Activated gamma-delta T cell treated with Interleukin-2 at 50 U/mL for 16 hours (primary cell): Measurements from ENCODE around the gene C1QTNF5.
"Not testable (repeated sequence)": the region's sequence is repeated elsewhere in the genome, so short reads cannot be mapped to it uniquely, and the experiment has no call there.

ENCODE experiments used
- DNase-seq: peaks from one replicate; pipeline ENCODE4 v3.0.0-alpha.2; 2020

The C1QTNF5 gene

GRCh38 chr11:119340335-119341221, at the start of gene C1QTNF5:
Gene C1QTNF5, minus strand, starts transcription at chr11:119340883. Its CDS starts 486 bp downstream, at chr11:119340397.
- no peak for DNase-seq

GRCh38 chr11:119389611-119390254, 49.0 kb upstream of the C1QTNF5 start:
- DNase-seq: no peak

- no peak for DNase-seq
Measured at GRCh38 chr11:119388103-119388502, 47.4 kb upstream of the C1QTNF5 start.

- DNase-seq: no peak
Measured at GRCh38 chr11:119384332-119384731, 43.6 kb upstream of the C1QTNF5 start.

- DNase-seq: not testable (repeated sequence)
Measured at GRCh38 chr11:119382513-119382912, 41.8 kb upstream of the C1QTNF5 start.

- no peak for DNase-seq
Measured at GRCh38 chr11:119382101-119382500, 41.4 kb upstream of the C1QTNF5 start.

- DNase-seq: peak; percentile 93
Measured at GRCh38 chr11:119381181-119381988, 40.7 kb upstream of the C1QTNF5 start, which contains the start of gene USP2. Gene USP2, minus strand, starts transcription at chr11:119381690. Its CDS starts 8,210 bp downstream, at chr11:119373480.

GRCh38 chr11:119380827-119381180, 40.1 kb upstream of the C1QTNF5 start:
- DNase-seq: no peak

- no peak for DNase-seq
Measured at GRCh38 chr11:119380160-119380826, 39.6 kb upstream of the C1QTNF5 start.

- DNase-seq: no peak
Measured at GRCh38 chr11:119378851-119379465, 38.3 kb upstream of the C1QTNF5 start.

- no peak for DNase-seq
Measured at GRCh38 chr11:119377961-119378667, 37.4 kb upstream of the C1QTNF5 start.

- no peak for DNase-seq
Measured at GRCh38 chr11:119377112-119377901, 36.6 kb upstream of the C1QTNF5 start.

GRCh38 chr11:119376197-119376847, 35.6 kb upstream of the C1QTNF5 start:
- DNase-seq: no peak

- DNase-seq: no peak
Measured at GRCh38 chr11:119375337-119376196, 34.9 kb upstream of the C1QTNF5 start.

- no peak for DNase-seq
Measured at GRCh38 chr11:119374632-119375336, 34.1 kb upstream of the C1QTNF5 start.

- peak; percentile 40 for DNase-seq
Measured at GRCh38 chr11:119373921-119374631, 33.4 kb upstream of the C1QTNF5 start.

- no peak for DNase-seq
Measured at GRCh38 chr11:119373059-119373920, 32.6 kb upstream of the C1QTNF5 start.
